Prostate gland (tissue), 2 donors: Measurements from ENCODE around the gene RNF141.

Experiments
- CTCF ChIP-seq, 4 experiments: fragments of 200-600 bp in 2 of 4; fragments of 450-650 bp in 2 of 4; sonication (generic) in 2 of 4; IDR thresholded peaks; 1 replicate in 3 of 4; 2 replicates in 1 of 4; pipeline ENCODE4 v1.5.1; 2016 to 2019; ENCODE audit warnings: antibody characterized with exemption in 4 of 4, mild to moderate bottlenecking in 2 of 4, moderate library complexity in 2 of 4
- POLR2A ChIP-seq: fragments of 450-650 bp; IDR thresholded peaks from one replicate; pipeline ENCODE4 v1.6.1; 2016; ENCODE audit warnings: antibody characterized with exemption, mild to moderate bottlenecking
- POLR2AphosphoS5 ChIP-seq: sonication (generic); formaldehyde crosslinking; IDR thresholded peaks from one replicate; pipeline ENCODE4 v1.6.1; 2017; ENCODE audit warnings: antibody characterized with exemption

- TF ChIP-seq CTCF (IDR thresholded peaks at IDR 0.05) (no peak), POLR2AphosphoS5 (no peak), POLR2A (no peak)
Measured at GRCh38 chr11:10533323-10533722, 7.7 kb downstream of the RNF141 start.
